ENCODE data around the gene SLC27A6.

DNA sequence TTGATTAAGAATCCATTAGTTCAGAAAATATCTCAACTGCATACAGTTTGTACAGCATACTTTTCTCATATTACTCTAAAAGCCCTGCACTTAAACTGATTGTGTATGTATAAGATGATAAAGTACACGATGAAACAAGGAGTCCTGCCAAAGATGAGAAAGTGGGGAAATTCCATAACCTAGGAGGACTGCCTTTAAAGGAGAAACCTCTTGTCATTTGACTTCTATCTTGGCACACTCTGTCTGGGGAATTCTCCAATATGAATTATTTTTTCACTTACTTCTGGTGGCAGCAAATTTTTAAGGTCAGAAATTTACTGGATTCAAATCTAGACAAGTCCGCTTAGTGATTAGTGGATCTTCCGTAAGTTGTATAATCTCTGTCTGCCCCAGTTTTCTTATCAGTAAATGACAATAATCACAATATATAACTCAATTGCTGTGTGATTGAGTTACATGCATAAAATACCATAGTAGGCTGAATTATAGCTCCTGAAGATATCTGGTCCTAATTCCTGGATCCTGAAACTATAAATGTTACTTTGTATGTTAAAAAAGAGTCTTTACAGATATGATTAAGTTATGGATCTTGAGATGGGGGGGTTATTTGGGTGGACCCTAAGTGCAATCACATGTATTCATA lies 112.3 kb downstream of the SLC27A6 start:
- TF ChIP-seq, protein P1, sequence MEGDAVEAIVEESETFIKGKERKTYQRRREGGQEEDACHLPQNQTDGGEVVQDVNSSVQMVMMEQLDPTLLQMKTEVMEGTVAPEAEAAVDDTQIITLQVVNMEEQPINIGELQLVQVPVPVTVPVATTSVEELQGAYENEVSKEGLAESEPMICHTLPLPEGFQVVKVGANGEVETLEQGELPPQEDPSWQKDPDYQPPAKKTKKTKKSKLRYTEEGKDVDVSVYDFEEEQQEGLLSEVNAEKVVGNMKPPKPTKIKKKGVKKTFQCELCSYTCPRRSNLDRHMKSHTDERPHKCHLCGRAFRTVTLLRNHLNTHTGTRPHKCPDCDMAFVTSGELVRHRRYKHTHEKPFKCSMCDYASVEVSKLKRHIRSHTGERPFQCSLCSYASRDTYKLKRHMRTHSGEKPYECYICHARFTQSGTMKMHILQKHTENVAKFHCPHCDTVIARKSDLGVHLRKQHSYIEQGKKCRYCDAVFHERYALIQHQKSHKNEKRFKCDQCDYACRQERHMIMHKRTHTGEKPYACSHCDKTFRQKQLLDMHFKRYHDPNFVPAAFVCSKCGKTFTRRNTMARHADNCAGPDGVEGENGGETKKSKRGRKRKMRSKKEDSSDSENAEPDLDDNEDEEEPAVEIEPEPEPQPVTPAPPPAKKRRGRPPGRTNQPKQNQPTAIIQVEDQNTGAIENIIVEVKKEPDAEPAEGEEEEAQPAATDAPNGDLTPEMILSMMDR (IDR thresholded peaks at IDR 0.05), result no peak
- TF ChIP-seq POLR2A (IDR thresholded peaks at IDR 0.05; ENCODE audit: low read depth) (no peak), EP300 (IDR thresholded peaks at IDR 0.05) (no peak)
